Endothelial cell of coronary artery (primary cell): ENCODE measurements around the gene ETV3L. TPM values are rescaled to one million over a fixed set of nuclear protein-coding genes. Genes with fewer than 3 reads are reported as not detected.

ENCODE experiments used
- total RNA-seq: library from RNA; depleted of rRNA; stranded (reverse); fragments of >200 nt; gene quantifications from 2 replicates; pipeline ENCODE4 v1.2.3, GENCODE V29; 2014

The ETV3L gene
- total RNA-seq, result not detected in 2 replicates

GRCh38 chr1:157099633-157100009 is at the start of gene ETV3L:
TSS of gene ETV3L (minus strand) at chr1:157099808. CDS start at chr1:157099523, 285 bp downstream.

GRCh38 chr1:157138220-157139051 is 38.8 kb upstream of the ETV3L start, which contains the start of gene ETV3:
TSS of gene ETV3 (minus strand) at chr1:157138395. CDS start at chr1:157136352, 2,043 bp downstream.

GRCh38 chr1:157045250-157046218 is 54.1 kb downstream of the ETV3L start, which contains the start of gene ARHGEF11:
TSS of gene ARHGEF11 (minus strand) at chr1:157045742. CDS start at chr1:157044330, 1,412 bp downstream.

Other genes with a start within 250 kb of the ETV3L start
- not detected in 2 replicates for gene INSRR, start 240.7 kb downstream of the ETV3L start, total RNA-seq
- not detected in 2 replicates for gene NTRK1, start 238.9 kb downstream of the ETV3L start, total RNA-seq
- 11.5 and 23.2 TPM in 2 replicates for gene PEAR1, start 206.1 kb downstream of the ETV3L start, total RNA-seq
- 0.36 TPM in 1 of 2 replicates, not detected in the other for gene LRRC71, start 179.2 kb downstream of the ETV3L start, total RNA-seq
- gene ARHGEF11, start 54.1 kb downstream of the ETV3L start, total RNA-seq, result 18.7 and 30.7 TPM in 2 replicates
- 16.1 and 18.1 TPM in 2 replicates for gene ETV3, start 38.6 kb upstream of the ETV3L start, total RNA-seq